ENCODE data around the gene OR1A2. TPM values are rescaled to one million over a fixed set of nuclear protein-coding genes. Genes with fewer than 3 reads are reported as not detected.

OR1A2 gene
- total and polyA plus RNA-seq, 9 of the 15 experiments (the other 6 are each of a cell fraction or from before 2014, with no cell fraction given) = not detected

GRCh38 chr17:3157218-3157617 is 40.1 kb upstream of the OR1A2 start (continued):
- TF ChIP-seq ZNF407 (IDR thresholded peaks at IDR 0.05; ENCODE audit: low read depth) (no peak), MCM5 (IDR thresholded peaks at IDR 0.05; ENCODE audit: low read depth) (no peak), DMBX1 (CRISPR knock-in tag; IDR thresholded peaks at IDR 0.05; ENCODE audit: borderline replicate concordance) (no peak), HNRNPUL1 (IDR thresholded peaks at IDR 0.05; ENCODE audit: low read length) (no peak), ZNF518B (CRISPR knock-in tag; IDR thresholded peaks at IDR 0.05) (no peak), ZNF785 (CRISPR knock-in tag; IDR thresholded peaks at IDR 0.05) (no peak), BCOR (IDR thresholded peaks at IDR 0.05) (no peak), ZNF134 (CRISPR knock-in tag; conservative IDR thresholded peaks at IDR 0.05) (no peak), PCBP2 (IDR thresholded peaks at IDR 0.05; ENCODE audit: low read depth, low read length, poor library complexity, severe bottlenecking) (no peak), CREB5 (CRISPR knock-in tag; IDR thresholded peaks at IDR 0.05) (no peak)
